HUDEP-2 (cell line): ENCODE results near the gene HLA-DRB1.
"Not testable (repeated sequence)": the region's sequence is repeated elsewhere in the genome, so short reads cannot be mapped to it uniquely, and the experiment has no call there.

Source experiments
- DNase-seq, 76 experiments: peaks; one replicate each; lab custom pipeline; 2025; ENCODE audit not compliant: unreplicated experiment in 76 of 76; lab: John Stamatoyannopoulos, UW

Gene HLA-DRB1

DNA sequence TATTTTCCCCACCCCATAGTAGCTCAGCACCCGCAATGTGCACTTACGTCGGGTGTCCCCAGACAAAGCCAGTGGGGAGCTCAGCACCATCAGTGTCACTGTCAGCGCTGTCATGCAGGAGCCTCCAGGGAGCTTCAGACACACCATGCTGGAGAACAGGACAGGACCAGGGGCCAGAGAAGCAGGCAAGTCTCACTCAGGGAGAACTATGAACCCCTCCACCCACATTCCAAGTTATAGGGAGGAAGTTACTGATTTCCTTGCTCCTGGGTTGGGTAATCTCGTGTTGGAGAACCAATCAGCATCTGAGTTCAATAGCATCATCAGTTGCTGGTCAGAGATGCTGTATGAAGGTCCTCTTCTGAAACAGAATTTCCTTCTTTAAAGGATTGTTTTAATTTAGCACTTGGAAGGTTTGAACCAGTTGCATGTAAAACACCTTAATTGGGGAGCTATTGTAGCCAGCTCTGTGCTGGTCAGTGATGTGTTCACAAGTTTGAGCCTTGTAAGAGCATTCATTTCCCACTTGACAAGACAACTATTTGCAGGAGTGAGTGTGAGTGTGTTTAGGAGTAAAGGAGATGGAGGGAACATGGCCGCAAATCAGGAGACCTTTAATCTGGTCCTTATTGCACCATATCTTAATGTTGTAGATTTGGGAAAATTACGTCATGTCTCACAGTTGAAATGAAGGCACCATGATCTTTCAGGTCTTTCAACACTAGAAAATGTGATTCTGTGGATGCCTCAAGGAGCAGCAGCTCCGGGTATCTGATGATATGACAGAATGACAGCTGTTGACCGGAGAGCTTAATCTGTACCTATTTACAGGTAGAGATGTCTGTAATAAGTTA lies at the start of gene HLA-DRB1:
HLA-DRB1 (minus strand) TSS at position 253 of the 854 bp plus-strand sequence; CDS start at position 147, 106 bp downstream.
- DNase-seq = no peak

DNA sequence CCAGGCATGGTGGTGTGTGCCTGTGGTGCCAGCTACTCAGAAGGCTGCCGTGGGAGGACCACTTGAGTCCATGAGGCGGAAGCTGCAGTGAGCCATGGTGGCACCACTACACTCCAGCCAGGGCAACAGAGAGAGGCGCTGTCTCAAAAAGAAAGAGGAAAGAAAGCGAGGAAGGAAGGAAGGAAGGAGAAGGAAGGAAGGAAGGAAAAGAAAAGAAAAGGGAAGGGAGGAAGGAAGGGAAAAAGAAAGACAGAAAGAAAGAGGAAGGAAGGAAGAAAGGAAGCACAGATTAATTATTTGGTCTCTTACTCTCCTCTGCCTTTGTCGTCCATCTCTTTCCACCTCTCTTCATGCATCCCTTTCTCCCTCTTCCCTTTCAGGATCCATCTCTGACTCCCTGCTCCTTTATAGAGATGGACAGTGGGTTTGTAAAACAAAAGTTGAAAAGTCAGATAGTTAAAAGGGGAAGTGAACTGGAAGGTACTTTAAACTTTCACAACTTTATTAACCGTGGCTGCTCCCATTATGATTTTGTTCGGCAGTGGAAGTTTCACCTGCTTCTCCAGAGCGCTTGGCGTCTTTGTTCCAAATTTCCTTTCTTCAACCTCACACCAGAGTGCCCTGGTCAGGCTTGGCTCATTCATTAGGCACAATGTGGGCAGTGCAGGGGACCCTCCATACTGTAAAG lies 49.0 kb upstream of the HLA-DRB1 start:
- no peak for DNase-seq

DNA sequence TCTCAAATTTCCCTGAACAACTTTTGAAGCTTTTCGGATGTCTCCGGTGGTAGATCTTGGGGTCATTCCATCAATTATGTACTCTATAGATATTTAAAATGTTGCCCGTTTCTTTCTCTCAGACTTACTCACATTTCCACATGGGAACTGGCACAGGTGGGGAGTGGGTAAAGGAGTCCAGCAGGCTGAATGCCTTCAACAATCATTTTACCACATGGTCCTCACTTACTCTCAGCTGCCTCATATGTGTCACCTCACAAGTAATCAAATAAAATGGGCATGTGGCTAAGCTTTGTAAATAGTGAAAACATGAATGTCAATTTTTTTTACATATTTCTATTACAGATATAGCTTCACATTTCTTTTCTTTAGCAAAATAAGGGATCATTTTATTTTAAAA lies 48.2 kb upstream of the HLA-DRB1 start:
- no peak for DNase-seq

DNA sequence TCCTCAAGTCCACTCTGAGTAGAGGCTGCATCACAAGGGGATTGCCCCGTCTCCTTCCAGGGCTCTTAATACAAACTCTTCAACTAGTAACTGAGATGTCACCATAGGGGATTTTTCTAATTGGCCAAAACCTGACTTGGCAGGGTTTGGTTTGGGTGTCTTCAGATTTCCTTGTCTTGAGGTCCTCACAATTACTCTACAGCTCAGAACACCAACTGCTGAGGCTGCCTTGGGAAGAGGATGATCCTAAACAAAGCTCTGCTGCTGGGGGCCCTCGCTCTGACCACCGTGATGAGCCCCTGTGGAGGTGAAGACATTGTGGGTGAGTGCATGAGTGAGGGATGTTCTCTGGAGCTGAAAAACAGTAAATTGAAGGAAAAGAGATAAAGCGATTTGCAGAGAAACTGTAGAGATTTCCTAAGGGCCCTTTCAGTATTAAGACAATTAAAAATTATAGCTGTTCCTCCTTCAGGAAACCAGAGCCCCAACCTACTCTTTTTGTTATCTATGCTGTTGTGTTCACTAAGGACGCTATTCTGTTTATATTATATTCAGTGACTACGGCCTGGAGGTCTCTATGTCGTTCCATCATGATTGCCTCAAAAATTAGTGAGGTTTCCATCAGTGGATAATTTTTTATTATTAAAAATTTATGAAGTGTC lies 47.7 kb upstream of the HLA-DRB1 start, which contains the start of gene HLA-DQA1:
HLA-DQA1 (plus strand) TSS at position 188 of the 662 bp plus-strand sequence; CDS start at position 241, 53 bp downstream.
- DNase-seq = no peak

DNA sequence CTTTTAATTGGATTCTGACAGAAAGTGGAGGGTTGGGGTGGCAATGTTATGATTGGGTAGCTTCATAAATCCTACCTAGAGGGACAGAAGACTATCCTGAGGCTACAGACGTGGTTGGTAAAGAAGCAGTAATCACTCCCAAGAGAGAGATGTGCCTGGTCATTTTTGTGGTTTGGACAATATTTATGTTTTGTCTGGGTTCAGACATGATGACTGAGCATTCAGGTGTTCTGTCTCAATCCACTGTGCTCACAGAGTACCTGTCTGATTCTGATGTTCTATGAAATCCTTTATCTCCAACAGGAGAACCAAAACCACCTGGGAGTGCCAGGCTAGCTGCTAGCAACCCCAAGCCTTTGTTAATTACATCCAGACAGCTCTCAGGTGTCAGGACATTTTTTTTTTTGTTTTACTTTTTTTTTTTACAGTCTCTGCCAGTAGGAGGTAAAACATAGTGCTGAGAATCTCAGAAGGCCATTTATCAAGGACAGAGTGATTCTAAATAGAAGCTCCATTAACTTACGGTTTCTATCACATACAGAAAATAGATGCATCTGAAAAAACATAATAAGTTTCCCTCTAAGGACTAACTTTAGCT lies 46.0 kb upstream of the HLA-DRB1 start:
- no peak for DNase-seq

DNA sequence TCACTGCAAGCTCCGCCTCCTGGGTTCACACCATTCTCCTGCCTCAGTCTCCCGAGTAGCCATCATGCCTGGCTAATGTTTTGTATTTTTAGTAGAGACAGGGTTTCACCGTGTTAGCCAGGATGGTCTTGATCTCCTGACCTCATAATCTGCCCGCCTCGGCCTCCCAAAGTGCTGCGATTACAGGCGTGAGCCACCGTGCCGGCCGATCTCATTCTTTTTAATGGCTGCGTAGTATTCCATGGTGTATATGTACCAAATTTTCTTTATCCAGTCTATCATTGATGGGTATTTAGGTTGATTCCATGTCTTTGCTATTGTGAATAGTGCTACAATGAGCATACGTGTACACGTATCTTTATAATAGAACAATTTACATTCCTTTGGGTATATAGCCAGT lies 40.1 kb upstream of the HLA-DRB1 start:
- DNase-seq = not testable (repeated sequence)

DNA sequence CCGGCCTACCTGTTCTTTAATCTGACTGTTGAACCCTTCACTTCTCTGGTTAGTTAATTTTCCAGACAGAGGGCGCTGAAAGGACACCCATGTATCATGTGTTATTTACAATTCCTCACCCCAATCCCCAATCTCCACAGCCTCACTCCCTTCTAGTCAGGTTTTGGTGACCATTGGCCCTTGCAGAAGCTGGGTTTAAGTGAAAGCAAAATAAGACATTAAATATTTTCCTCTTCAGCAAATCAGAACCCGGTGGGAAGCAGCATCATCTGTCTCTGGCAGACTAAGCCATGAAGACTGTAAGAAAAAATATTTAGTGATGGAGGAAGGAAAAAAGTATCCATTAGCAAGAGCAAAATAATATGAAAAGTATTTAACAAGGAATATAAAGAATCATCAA lies 38.2 kb upstream of the HLA-DRB1 start:
- DNase-seq = no peak

DNA sequence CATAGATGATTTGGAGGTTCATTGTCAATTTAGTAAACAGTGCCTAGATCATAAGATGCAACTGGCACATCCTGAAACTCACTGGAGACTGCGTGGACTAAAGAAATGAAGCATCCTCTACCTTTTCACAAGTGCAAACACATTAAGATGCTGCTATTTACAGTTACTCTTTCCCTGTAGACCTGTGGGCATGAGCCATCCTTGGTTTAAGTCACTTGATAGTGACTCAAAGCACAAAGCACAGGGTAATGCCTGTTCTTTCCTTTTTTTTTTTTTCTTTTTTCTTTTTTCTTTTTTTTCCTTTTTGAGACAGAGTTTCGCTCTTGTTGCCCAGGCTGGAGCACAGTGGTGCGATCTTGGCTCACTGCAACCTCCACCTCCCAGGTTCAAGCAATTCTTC lies 37.6 kb upstream of the HLA-DRB1 start:
- DNase-seq = no peak

DNA sequence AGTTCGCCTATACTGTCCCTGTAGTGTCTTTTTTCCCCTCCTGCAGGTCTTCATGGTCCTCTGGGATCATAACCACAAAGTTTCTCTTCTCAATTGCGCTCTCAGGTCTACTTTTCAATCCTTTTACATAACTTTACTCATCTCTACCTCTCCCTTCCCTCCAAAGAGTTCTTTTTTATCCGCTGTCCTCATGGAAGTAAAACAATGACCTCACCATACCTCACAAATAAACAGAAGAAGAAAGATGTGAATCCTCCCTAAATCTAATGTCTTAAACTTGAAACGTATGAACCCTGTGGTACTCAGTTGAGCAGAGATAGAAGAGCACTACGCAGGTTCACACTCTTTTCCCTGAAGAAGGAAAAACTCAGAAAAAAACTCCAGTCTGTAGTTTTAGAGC lies 35.5 kb upstream of the HLA-DRB1 start:
- no peak for DNase-seq

DNA sequence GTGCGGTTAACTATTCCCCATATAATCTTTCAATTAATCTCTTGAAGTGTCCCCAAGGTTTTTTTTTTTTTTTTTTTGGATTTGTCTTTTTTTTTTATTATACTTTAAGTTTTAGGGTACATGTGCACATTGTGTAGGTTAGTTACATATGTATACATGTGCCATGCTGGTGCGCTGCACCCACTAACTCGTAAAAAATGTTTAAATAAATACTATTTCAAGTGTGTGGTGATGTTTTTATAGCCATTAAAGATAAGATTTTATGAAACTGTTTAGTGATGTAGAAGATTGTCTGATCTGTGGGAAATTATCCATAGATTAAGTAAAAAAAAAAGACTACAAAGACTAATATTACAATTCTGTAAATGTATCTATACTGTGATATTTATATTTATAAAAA lies 34.9 kb upstream of the HLA-DRB1 start:
- DNase-seq = no peak

DNA sequence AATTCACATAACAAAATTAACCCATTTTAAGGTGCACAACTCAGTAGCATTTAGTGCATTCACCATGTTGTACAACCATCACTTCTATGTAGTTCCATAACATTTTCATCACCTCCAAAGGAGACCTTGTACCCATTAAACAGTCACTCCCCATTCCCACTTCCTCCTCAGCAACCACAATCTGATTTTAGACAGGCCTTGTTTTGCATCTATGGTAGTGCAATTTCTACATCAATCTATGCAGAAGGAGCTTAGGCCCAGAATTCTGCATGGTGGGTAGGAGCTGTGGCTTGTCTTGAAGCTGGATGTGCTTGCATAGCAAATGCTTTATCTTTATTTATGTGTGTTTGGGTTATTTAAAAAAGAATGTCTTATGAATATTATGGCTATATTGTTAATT lies 34.0 kb upstream of the HLA-DRB1 start:
- no peak for DNase-seq

DNA sequence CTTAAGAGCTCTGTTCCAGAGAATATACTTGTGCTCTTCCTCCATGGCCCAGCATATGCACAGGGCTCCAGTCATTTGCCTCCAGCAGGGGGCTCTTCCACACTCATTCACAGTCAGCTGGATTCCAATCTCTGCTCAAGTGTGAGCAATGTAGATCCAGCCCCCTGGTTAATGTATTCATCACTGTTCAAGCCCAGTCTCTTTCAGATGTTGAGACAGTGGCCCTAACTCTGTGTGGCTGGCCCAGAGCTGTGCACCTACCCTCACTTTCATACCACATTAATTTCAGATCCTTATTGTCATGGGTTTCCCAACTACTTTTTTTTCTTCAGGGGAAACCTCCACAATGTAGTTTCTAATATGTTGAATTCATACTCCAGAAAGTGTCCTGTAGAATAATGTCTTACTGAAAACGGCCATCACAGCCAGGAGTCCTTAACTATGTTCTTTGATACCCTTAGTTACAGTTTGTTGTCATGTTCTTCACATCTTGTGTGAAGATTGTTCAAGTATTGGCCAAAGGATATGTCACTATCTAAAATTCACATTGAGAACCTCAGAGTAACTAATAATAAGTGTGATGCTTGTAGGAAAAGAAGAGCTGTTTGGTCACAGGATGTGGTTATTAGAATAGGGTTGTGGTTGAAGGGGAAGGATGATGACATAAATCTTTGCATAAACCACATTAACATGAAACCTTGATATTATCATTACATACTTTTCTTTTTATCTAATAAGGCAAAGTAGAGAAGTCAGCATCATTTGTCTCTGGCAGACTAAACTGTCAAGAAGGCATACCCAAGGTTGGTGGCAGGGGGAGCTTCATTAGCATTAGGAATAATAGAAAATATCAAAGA lies 33.1 kb upstream of the HLA-DRB1 start:
- DNase-seq = peak in 20 of 76 experiments; percentile 2 to 51 (median 22)

DNA sequence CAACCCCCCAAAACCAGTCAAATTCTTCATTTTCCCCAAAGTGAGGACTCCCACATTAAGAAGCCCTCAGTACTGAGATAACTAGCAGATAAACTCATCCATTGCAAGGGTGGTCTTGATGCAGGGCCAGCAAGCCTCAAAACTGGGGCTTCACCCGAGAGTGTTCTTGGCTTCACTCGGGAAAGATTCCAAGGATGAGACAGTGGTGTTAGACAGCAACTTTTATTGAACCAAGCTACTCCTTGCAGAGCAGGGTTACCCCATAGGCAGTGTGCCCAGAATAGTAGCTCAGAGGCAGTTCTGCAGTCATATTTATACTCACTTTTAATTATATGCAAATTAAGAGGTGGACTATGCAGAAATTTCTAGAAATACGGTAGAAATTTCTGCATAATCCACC lies 31.7 kb upstream of the HLA-DRB1 start:
- no peak for DNase-seq

DNA sequence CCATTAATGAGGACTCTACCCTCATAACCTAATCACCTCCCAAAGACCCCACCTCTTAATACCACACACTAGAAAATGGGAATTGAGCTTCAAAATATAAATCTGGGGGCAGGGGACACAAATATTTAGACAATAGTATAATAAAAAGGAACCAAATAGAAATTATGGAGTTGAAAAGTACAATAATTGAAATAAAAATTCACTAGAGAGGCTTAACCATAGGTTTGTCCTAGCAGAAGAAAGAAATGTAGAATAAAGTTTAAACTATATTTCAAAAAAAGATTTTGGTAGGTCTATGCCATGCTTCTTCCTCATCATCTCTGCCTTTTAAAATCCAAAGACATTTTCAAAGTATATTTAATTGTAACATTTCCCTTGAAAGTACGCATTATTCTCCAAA lies 28.1 kb upstream of the HLA-DRB1 start:
- no peak for DNase-seq

DNA sequence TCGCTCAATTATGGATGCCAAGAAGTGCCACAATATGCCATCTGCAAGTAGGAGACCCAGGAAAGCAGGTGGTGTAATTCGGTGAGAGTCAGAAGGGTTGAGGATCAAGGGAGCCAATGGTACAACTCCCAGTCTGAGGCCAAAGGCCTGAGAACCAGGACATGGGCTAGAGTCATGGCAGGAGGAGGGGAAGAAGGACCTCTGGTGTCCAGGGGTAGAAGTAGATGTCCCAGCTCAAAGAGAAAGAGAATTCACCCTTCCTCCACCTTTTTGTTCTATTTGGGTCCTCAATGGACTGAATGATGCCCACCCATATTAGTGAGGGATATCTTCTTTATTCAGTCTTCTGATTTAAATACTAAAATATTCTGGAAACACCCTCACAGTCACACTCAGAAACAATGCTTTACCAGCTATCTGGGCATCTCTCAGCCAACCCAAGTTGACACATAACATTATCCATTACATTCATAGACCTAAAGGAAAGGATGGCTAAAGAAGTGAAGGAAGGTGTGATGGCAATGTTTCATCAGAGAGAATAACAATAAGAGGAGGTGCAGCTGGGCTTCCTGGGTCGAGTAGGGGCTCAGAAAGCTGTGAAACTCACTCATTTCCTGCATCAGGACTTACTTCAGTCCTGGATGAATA lies 26.4 kb upstream of the HLA-DRB1 start:
- no peak for DNase-seq

DNA sequence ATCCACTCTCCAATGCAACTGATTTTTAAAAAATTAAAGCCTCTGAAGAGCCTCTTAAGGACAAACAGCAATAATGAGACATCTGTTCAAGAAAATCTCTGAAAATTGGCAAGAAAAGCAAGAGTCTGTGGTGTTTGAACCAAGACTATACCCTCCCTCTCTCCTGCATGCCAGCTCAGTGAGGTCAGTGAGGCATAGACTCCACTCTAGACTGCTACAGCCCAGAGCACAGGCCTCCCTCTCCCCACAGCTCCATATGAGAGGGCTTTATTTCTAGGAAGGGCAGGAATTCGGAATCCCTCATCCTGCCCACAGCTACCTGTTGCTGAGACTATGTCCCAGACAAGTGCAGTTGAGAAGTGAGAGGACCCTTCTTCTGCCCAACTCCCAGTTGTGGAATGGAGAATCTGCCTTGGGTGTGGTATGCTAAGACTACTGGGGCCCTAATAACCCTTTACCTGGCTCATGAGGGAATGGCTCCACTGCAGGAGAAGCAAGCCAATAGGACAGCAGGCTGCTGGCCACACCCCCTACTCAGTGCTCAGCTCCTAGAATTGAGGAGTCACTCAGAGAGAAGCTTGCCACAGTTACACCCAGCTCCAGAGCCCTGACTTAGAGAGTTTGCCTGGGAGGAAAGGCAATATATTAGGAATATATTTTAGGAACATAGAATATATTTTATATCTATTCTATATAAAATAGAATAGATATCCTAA lies 24.9 kb upstream of the HLA-DRB1 start:
- DNase-seq = no peak

DNA sequence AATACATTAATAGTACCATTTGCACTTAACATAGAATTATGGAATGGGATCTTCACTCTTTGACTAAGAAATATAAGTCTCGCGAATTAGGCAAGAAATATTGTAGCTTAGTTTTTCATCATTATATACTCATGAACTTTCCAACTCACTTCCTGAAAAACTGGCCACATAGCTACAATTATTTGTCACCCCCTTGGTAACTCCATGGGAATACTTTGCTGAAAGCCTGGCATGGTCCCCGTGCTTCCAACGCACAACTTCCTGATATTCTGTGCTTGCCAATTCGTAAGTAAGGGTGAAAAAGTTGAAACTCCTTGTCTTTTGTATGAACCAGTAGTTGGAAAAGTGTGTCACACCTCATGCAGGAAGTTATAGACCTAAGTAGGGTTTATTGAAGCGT lies 23.8 kb upstream of the HLA-DRB1 start:
- DNase-seq = no peak

DNA sequence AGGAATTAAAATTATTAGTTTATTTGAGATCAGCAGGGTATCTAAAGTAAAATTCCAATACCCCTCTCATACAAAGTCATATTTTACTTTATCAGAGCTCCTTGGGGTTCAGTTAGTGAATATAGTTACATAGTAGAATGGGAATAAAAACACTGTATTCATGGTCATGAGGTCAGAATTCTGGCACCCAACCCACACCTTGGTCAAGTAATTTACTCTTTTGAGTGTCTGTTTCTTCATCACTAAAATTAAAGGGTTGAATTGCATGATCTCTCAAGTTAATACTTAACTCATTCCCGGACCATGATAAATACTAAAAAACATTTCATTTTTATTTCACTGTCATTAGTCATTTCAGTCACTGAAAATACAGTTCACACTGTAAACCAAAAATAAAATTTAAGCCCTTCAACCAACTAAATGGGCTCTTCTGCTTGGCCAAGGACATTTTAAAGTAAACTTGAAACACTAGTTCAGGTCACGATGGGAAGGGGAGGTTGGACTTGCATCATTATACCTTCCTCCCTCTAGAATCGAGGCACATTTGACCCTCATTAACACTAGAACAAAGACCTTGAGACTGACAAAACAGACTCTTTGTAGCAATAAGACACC lies 21.1 kb upstream of the HLA-DRB1 start:
- no peak for DNase-seq
